DND-41 (cell line): ENCODE measurements around the gene QSER1.

Experiments
- ATAC-seq: fragments of 200-7000 bp; cut with Tn5 transposase; 3 replicates; pipeline ENCODE4 v1.9.1; 2021; ENCODE audit warnings: low read depth; ENCODE audit not compliant: insufficient read depth
- DNase-seq: peaks from one replicate; pipeline ENCODE4 v3.0.0-alpha.2; 2020
- H2AFZ ChIP-seq: 2 replicates; pipeline ENCODE4 v1.6.0; 2012; ENCODE audit warnings: low read depth, low read length
- H3K27ac ChIP-seq: 2 replicates; pipeline ENCODE4 v1.5.1; 2012; ENCODE audit warnings: low read length, inconsistent platforms
- H3K27me3 ChIP-seq: fragments of 200-600 bp; sonication (generic); 2 replicates; pipeline ENCODE4 v1.6.0; 2012; ENCODE audit warnings: low read length, mild to moderate bottlenecking, inconsistent platforms; ENCODE audit not compliant: insufficient read depth, poor library complexity
- H3K36me3 ChIP-seq: 2 replicates; pipeline ENCODE4 v1.5.1; 2012; ENCODE audit warnings: low read length, inconsistent platforms; ENCODE audit not compliant: insufficient read depth
- H3K4me1 ChIP-seq: 2 replicates; pipeline ENCODE4 v1.5.1; 2012; ENCODE audit warnings: mild to moderate bottlenecking, low read length; ENCODE audit not compliant: insufficient read depth
- H3K4me2 ChIP-seq: 2 replicates; pipeline ENCODE4 v1.6.0; 2012; ENCODE audit warnings: mild to moderate bottlenecking, moderate library complexity, low read length, inconsistent platforms; ENCODE audit not compliant: insufficient read depth
- H3K4me3 ChIP-seq, 2 experiments: fragments of 200-600 bp in 1 of 2; shearing (Covaris generic) in 1 of 2; 2 replicates each; pipeline ENCODE4 v1.5.1; 2012 to 2016; ENCODE audit warnings: inconsistent platforms in 2 of 2, low read length in 2 of 2, mild to moderate bottlenecking in 2 of 2, low read depth in 1 of 2, moderate library complexity in 1 of 2
- H3K79me2 ChIP-seq: 2 replicates; pipeline ENCODE4 v1.6.0; 2012; ENCODE audit warnings: low read length, inconsistent platforms; ENCODE audit not compliant: insufficient read depth
- H3K9ac ChIP-seq: 2 replicates; pipeline ENCODE4 v1.6.0; 2012; ENCODE audit warnings: low read depth, mild to moderate bottlenecking, inconsistent platforms, low read length, moderate library complexity
- H3K9me3 ChIP-seq: 2 replicates; pipeline ENCODE4 v1.5.1; 2012; ENCODE audit warnings: low read length, moderate library complexity, mild to moderate bottlenecking, inconsistent platforms; ENCODE audit not compliant: insufficient read depth, severe bottlenecking
- H4K20me1 ChIP-seq: 2 replicates; pipeline ENCODE4 v1.6.0; 2012; ENCODE audit warnings: low read length; ENCODE audit not compliant: insufficient read depth
- EZH2 ChIP-seq: IDR thresholded peaks from 3 replicates; pipeline ENCODE4 v1.6.1; 2012; ENCODE audit warnings: borderline replicate concordance, low read depth, mild to moderate bottlenecking, moderate library complexity, low read length, inconsistent platforms; ENCODE audit not compliant: severe bottlenecking
- TF ChIP-seq, protein P1 (sequence below): IDR thresholded peaks from 2 replicates; pipeline ENCODE4 v1.5.1; 2012; ENCODE audit warnings: borderline replicate concordance, low read length, moderate library complexity, mild to moderate bottlenecking; ENCODE audit not compliant: poor library complexity, severe bottlenecking; ENCODE audit errors: extremely low read depth

QSER1 gene

DNA sequence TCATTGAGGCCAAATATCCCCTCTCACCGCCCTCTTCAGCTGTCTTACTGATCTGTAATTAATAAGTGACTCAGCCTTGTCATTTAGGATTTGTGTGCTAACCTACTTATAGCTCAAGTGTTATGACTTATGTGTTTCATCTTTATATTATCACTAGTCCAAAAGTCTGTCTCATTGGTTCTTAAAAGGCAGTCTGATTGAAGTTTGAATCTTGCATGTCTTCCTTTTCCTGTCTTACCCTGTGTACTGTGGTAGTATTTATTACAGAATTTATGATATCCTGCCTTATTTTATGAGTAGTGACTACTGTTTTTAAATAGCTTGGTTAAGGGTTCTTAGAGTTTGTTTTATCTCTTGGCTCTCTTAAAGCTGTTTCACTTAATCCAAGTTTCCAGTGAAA lies 129.3 kb downstream of the QSER1 start:
- no peak for TF ChIP-seq EZH2
- TF ChIP-seq, protein P1, sequence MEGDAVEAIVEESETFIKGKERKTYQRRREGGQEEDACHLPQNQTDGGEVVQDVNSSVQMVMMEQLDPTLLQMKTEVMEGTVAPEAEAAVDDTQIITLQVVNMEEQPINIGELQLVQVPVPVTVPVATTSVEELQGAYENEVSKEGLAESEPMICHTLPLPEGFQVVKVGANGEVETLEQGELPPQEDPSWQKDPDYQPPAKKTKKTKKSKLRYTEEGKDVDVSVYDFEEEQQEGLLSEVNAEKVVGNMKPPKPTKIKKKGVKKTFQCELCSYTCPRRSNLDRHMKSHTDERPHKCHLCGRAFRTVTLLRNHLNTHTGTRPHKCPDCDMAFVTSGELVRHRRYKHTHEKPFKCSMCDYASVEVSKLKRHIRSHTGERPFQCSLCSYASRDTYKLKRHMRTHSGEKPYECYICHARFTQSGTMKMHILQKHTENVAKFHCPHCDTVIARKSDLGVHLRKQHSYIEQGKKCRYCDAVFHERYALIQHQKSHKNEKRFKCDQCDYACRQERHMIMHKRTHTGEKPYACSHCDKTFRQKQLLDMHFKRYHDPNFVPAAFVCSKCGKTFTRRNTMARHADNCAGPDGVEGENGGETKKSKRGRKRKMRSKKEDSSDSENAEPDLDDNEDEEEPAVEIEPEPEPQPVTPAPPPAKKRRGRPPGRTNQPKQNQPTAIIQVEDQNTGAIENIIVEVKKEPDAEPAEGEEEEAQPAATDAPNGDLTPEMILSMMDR = no peak
- Histone ChIP-seq H3K36me3 (no peaks in the 10 kb centered on the region), H3K27ac (no peak overlapping the region), H4K20me1 (no peaks in the 10 kb centered on the region), H3K9ac (no peak overlapping the region), H3K4me2 (no peak overlapping the region), H2AFZ (no peak overlapping the region), H3K4me3 (no peak overlapping the region), H3K9me3 (no peaks in the 10 kb centered on the region), H3K27me3 (no peaks in the 10 kb centered on the region), H3K4me1 (no peaks in the 10 kb centered on the region), H3K79me2 (no peaks in the 10 kb centered on the region)
- ATAC-seq (no peak), DNase-seq (no peak)

DNA sequence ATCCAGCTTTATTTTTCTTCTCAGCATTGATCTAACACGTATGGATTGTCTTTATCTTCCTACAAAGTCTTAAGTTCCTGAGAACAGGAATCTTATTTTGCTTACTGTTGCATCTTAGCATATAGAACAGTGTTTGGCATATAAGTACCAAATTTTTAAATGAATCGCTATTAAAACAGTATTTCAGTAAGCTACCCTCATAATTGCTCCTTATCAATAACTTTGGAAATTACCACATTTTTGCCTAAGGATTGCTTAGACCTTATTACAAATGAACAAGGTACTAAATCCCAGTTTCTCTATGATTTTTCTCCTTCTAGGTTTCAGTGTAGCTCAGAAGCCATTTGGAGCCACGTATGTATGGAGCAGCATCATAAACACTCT lies 132.7 kb downstream of the QSER1 start:
- Histone ChIP-seq H3K27ac (no peak overlapping the region), H3K4me3 (no peak overlapping the region), H2AFZ (no peak overlapping the region), H3K4me2 (no peak overlapping the region), H4K20me1 (no peaks in the 10 kb centered on the region), H3K36me3 (no peaks in the 10 kb centered on the region), H3K4me1 (no peaks in the 10 kb centered on the region), H3K79me2 (no peaks in the 10 kb centered on the region), H3K9me3 (no peaks in the 10 kb centered on the region), H3K27me3 (no peaks in the 10 kb centered on the region), H3K9ac (no peak overlapping the region)
- ATAC-seq = no peak
- TF ChIP-seq, protein P1 = no peak
- TF ChIP-seq EZH2 = no peak
- no peak for DNase-seq

DNA sequence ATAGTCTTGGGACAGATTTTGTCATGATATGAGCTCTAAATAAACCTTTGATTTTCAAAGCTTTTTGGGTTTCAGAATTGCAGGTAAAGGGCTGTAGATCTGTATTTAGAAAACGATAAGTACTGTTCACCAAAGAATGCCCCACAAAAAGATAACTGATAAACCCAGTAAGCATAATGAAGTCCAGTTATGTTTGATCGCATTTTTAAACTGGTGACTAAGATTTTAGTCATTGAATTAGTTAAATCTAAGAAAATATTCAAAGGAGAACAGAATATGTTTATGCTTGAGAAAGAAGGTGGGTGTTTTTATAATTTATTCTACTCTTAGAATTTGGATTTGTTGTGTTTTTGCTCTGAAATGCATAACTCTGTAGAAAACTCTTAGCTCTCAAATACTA lies 134.6 kb downstream of the QSER1 start:
- Histone ChIP-seq H3K4me1 (no peaks in the 10 kb centered on the region), H2AFZ (no peak overlapping the region), H4K20me1 (no peaks in the 10 kb centered on the region), H3K9ac (no peak overlapping the region), H3K79me2 (no peaks in the 10 kb centered on the region), H3K27me3 (no peaks in the 10 kb centered on the region), H3K4me2 (no peak overlapping the region), H3K4me3 (no peak overlapping the region), H3K9me3 (no peaks in the 10 kb centered on the region), H3K27ac (no peak overlapping the region), H3K36me3 (no peaks in the 10 kb centered on the region)
- TF ChIP-seq EZH2 = no peak
- TF ChIP-seq, protein P1 = no peak
- ATAC-seq (no peak), DNase-seq (no peak)
